Measurements from ENCODE around the gene IL5RA.

GRCh38 chr3:3151513-3151912, 41.3 kb upstream of the IL5RA start:
- TF ChIP-seq CTCF (IDR thresholded peaks at IDR 0.05) (no peak), EP300 (IDR thresholded peaks at IDR 0.05; ENCODE audit: borderline replicate concordance in 1 of 2, low read depth in 1 of 2, low read length in 1 of 2) (no peak), POLR2AphosphoS5 (IDR thresholded peaks at IDR 0.05; ENCODE audit: low read depth, low read length) (no peak), MEF2A (IDR thresholded peaks at IDR 0.05; ENCODE audit: borderline replicate concordance, low read depth) (no peak), SMC3 (IDR thresholded peaks at IDR 0.05; ENCODE audit: low read depth, low read length) (no peak), SIN3A (IDR thresholded peaks at IDR 0.05; ENCODE audit: borderline replicate concordance, low read depth, low read length) (no peak), TAF1 (IDR thresholded peaks at IDR 0.05; ENCODE audit: borderline replicate concordance, low read depth, low read length) (no peak), REST (IDR thresholded peaks at IDR 0.05; ENCODE audit: low read depth, low read length) (no peak), EZH2phosphoT487 (IDR thresholded peaks at IDR 0.05; ENCODE audit: borderline replicate concordance, low read depth) (no peak), NFIC (IDR thresholded peaks at IDR 0.05; ENCODE audit: borderline replicate concordance) (no peak)
